Astrocyte (in vitro differentiated cells and primary cell): ENCODE results near the gene GDPD4.

Source experiments
- EZH2 ChIP-seq: IDR thresholded peaks from 2 replicates; pipeline ENCODE4 v1.6.1; 2012; ENCODE audit warnings: mild to moderate bottlenecking, low read length, inconsistent platforms; ENCODE audit not compliant: insufficient read depth
- TF ChIP-seq, protein P1 (sequence below): IDR thresholded peaks from 2 replicates; pipeline ENCODE4 v1.5.1; 2011; ENCODE audit warnings: low read depth, mild to moderate bottlenecking, inconsistent platforms, low read length, moderate library complexity; ENCODE audit not compliant: insufficient read depth

DNA sequence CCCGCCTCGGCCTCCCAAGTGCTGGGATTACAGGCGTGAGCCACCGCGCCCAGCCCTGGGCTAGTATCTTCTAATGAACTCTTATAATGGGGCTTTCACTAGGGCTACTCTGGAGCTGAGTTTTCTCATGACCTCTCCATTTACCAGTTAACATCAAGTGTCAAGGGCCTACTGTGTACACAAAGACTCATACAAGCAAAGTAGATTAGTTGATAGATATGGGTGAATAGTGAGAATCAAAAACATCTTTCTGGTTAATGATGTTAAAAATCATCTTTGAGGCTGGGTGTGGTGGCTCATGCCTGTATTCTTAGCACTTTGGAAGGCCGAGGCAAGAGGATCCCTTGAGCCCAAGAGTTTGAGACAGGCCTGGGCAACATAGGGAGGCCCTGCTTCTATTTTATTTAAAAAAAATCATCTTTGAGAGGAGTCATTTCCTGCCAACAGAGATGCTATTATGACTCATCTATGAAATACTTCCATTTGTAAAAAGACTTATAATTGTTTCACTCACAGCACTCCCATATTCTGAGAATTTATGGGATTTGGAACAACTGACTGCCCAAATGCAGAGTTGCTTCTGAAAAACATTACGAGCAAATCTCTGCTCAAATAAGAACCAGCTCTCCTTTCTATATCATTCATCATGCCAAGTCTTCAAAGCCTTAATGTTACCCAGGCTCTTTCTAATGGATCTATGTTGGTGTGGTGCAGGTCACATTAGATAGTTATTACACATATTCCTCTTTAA lies 57.0 kb downstream of the GDPD4 start:
- TF ChIP-seq, protein P1, sequence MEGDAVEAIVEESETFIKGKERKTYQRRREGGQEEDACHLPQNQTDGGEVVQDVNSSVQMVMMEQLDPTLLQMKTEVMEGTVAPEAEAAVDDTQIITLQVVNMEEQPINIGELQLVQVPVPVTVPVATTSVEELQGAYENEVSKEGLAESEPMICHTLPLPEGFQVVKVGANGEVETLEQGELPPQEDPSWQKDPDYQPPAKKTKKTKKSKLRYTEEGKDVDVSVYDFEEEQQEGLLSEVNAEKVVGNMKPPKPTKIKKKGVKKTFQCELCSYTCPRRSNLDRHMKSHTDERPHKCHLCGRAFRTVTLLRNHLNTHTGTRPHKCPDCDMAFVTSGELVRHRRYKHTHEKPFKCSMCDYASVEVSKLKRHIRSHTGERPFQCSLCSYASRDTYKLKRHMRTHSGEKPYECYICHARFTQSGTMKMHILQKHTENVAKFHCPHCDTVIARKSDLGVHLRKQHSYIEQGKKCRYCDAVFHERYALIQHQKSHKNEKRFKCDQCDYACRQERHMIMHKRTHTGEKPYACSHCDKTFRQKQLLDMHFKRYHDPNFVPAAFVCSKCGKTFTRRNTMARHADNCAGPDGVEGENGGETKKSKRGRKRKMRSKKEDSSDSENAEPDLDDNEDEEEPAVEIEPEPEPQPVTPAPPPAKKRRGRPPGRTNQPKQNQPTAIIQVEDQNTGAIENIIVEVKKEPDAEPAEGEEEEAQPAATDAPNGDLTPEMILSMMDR: no peak
- no peak for TF ChIP-seq EZH2
